DMS79 (cell line): ENCODE results near the gene ADRM1.

Experiments
- DNase-seq: peaks from one replicate; lab custom pipeline; 2025; lab: John Stamatoyannopoulos, UW

ADRM1 gene

GRCh38 chr20:62355878-62356588 is 53.2 kb downstream of the ADRM1 start:
- no peak for DNase-seq

- DNase-seq, result no peak
Measured at GRCh38 chr20:62356589-62357186, 53.9 kb downstream of the ADRM1 start.

GRCh38 chr20:62357187-62357667 is 54.4 kb downstream of the ADRM1 start:
- no peak for DNase-seq

GRCh38 chr20:62357681-62358080 is 54.9 kb downstream of the ADRM1 start:
- DNase-seq, result no peak
